Colonic mucosa (tissue), 4 donors: ENCODE data around the gene HIPK2. TPM values are rescaled to one million over a fixed set of nuclear protein-coding genes. Genes with fewer than 3 reads are reported as not detected.

Source experiments
- DNase-seq: peaks from one replicate; pipeline ENCODE4 v3.0.0-alpha.2; 2020
- H3K27ac ChIP-seq: fragments of 200-600 bp; one replicate; pipeline ENCODE4 v1.8.0; 2021
- H3K27me3 ChIP-seq: fragments of 200-600 bp; one replicate; pipeline ENCODE4 v1.8.0; 2021
- H3K36me3 ChIP-seq: fragments of 200-600 bp; one replicate; pipeline ENCODE4 v1.8.0; 2021
- H3K4me1 ChIP-seq: fragments of 200-600 bp; one replicate; pipeline ENCODE4 v1.8.0; 2021; ENCODE audit warnings: mild to moderate bottlenecking
- H3K4me3 ChIP-seq: fragments of 200-600 bp; one replicate; pipeline ENCODE4 v1.8.0; 2021
- H3K9ac ChIP-seq, 2 donors: one replicate each; pipeline ENCODE4 v1.7.0; 2013; ENCODE audit warnings: control low read depth in 2 of 2, low read depth in 2 of 2, low read length in 2 of 2
- H3K9me3 ChIP-seq: fragments of 200-600 bp; one replicate; pipeline ENCODE4 v1.8.0; 2021
- CTCF ChIP-seq: fragments of 200-600 bp; IDR thresholded peaks from one replicate; pipeline ENCODE4 v1.8.0; 2022; ENCODE audit warnings: antibody characterized with exemption, mild to moderate bottlenecking
- intact Hi-C: fragments of 100-400 bp; cut with DNase I; formaldehyde crosslinking; loops from one replicate; pipeline ENCODE4 v1.14.1; 2022
- total RNA-seq, 2 donors: library from RNA; stranded (reverse); fragmentation: NEBNext Ultra II Directional in 1 of 2; extraction: Animal tissue kit (Norgen Biotek cat#: 25700) in 1 of 2; gene quantifications; one replicate each; pipeline ENCODE4 v1.2.1, GENCODE V29; 2021
- donor health status: healthy.
- donor health status: DM: no; HTN: no; CAD: no.
- donor health status: DM: no; HTN: no; CAD: no.

HIPK2 gene
- total RNA-seq, 2 donors from 2014 or later = 25.3 to 28.4 TPM

GRCh38 chr7:139585042-139585441, 192.8 kb downstream of the HIPK2 start:
- H3K27me3 ChIP-seq = no peaks in the 10 kb centered on the region
- intact Hi-C loops = no loop called here
- no peak for DNase-seq
- no peaks in the 10 kb centered on the region for H3K4me1 ChIP-seq
- H3K9ac ChIP-seq = no peak overlapping the region
- no peak overlapping the region for H3K27ac ChIP-seq
- no peaks in the 10 kb centered on the region for H3K9me3 ChIP-seq
- H3K36me3 ChIP-seq = no peaks in the 10 kb centered on the region
- no peak for TF ChIP-seq CTCF
- H3K4me3 ChIP-seq = no peak overlapping the region

GRCh38 chr7:139583826-139584553, 193.8 kb downstream of the HIPK2 start:
- no peak for TF ChIP-seq CTCF
- no peaks in the 10 kb centered on the region for H3K36me3 ChIP-seq
- H3K4me3 ChIP-seq = no peak overlapping the region
- DNase-seq = no peak
- H3K9me3 ChIP-seq = no peaks in the 10 kb centered on the region
- no peaks in the 10 kb centered on the region for H3K4me1 ChIP-seq
- no peaks in the 10 kb centered on the region for H3K27me3 ChIP-seq
- no peak overlapping the region for H3K27ac ChIP-seq
- no peak overlapping the region for H3K9ac ChIP-seq
- intact Hi-C loops = no loop called here

- no peak for TF ChIP-seq CTCF
- no peak for DNase-seq
- H3K4me1 ChIP-seq = no peaks in the 10 kb centered on the region
- H3K9ac ChIP-seq = no peak overlapping the region
- intact Hi-C loops = no loop called here
- no peak overlapping the region for H3K4me3 ChIP-seq
- H3K27ac ChIP-seq = no peak overlapping the region
- no peaks in the 10 kb centered on the region for H3K36me3 ChIP-seq
- H3K27me3 ChIP-seq = no peaks in the 10 kb centered on the region
- no peaks in the 10 kb centered on the region for H3K9me3 ChIP-seq
Measured at GRCh38 chr7:139582671-139583155, 195.1 kb downstream of the HIPK2 start.

- no peak overlapping the region for H3K4me3 ChIP-seq
- no peaks in the 10 kb centered on the region for H3K4me1 ChIP-seq
- no peaks in the 10 kb centered on the region for H3K9me3 ChIP-seq
- H3K27me3 ChIP-seq = no peaks in the 10 kb centered on the region
- H3K36me3 ChIP-seq = no peaks in the 10 kb centered on the region
- no peak for TF ChIP-seq CTCF
- no peak overlapping the region for H3K27ac ChIP-seq
- no peak overlapping the region for H3K9ac ChIP-seq
- intact Hi-C loops = no loop called here
- DNase-seq = no peak
Measured at GRCh38 chr7:139582130-139582650, 195.6 kb downstream of the HIPK2 start.

GRCh38 chr7:139580435-139580834, 197.4 kb downstream of the HIPK2 start:
- no peak for DNase-seq
- Histone ChIP-seq H3K4me3 (no peak overlapping the region), H3K27me3 (no peaks in the 10 kb centered on the region), H3K9me3 (no peaks in the 10 kb centered on the region), H3K4me1 (no peaks in the 10 kb centered on the region), H3K27ac (no peak overlapping the region), H3K9ac (no peak overlapping the region), H3K36me3 (no peaks in the 10 kb centered on the region)
- intact Hi-C loops = no loop called here
- TF ChIP-seq CTCF = no peak
